WTC11 (cell line): ENCODE results near the gene NEK6.

Source experiments
- ATF2 ChIP-seq: sonication (generic); formaldehyde crosslinking; IDR thresholded peaks from 2 replicates; pipeline ENCODE4 v1.8.1; 2022; ENCODE audit warnings: low read depth, missing genetic modification reagents, borderline replicate concordance
- JUN ChIP-seq: sonication (generic); formaldehyde crosslinking; IDR thresholded peaks from 2 replicates; pipeline ENCODE4 v1.8.0; 2023; ENCODE audit warnings: mild to moderate bottlenecking, missing genetic modification reagents
- MAX ChIP-seq: sonication (generic); formaldehyde crosslinking; IDR thresholded peaks from 2 replicates; pipeline ENCODE4 v1.8.0; 2022; ENCODE audit warnings: mild to moderate bottlenecking, missing genetic modification reagents
- TP53 ChIP-seq: sonication (generic); formaldehyde crosslinking; IDR thresholded peaks from 2 replicates; pipeline ENCODE4 v1.8.1; 2023; ENCODE audit warnings: mild to moderate bottlenecking, missing genetic modification reagents
- ZMAT4 ChIP-seq: fragments of 250-450 bp; sonication (Bioruptor Pico); IDR thresholded peaks from 2 replicates; pipeline ENCODE4 v1.9.0; 2021; ENCODE audit warnings: mild to moderate bottlenecking
- ZNF232 ChIP-seq: sonication (generic); formaldehyde crosslinking; IDR thresholded peaks from 2 replicates; pipeline ENCODE4 v1.8.0; 2022; ENCODE audit warnings: mild to moderate bottlenecking, missing genetic modification reagents
- TF ChIP-seq, protein P1 (sequence below): fragments of 200-600 bp; IDR thresholded peaks from 2 replicates; pipeline ENCODE4 v1.8.0; 2022; ENCODE audit warnings: antibody characterized with exemption
- TF ChIP-seq, protein P2 (sequence below): sonication (generic); formaldehyde crosslinking; IDR thresholded peaks from 2 replicates; pipeline ENCODE4 v1.8.1; 2023; ENCODE audit warnings: mild to moderate bottlenecking, missing genetic modification reagents, moderate library complexity

DNA sequence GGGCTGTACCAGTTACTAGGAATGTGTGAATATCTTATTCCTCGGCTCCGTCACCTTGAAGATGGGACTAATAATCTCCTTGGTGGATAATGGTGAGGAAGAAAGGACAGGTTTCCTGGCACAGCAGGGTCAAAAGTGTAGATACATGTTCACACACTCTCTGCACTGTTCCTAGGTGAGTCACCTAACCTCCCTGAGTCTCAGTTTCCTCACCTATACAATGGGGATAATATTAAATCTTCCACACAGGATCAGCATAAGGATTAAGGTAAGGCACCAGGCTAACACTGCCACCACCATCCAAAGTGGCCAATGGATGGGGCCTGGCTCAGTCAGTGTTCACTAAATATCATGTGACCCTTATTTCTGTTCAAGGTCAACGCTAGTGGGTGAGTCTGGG lies 90.6 kb downstream of the NEK6 start:
- TF ChIP-seq ATF2 (CRISPR knock-in tag) (no peak), MAX (no peak), ZNF232 (CRISPR knock-in tag) (no peak), ZMAT4 (CRISPR knock-in tag) (no peak), TP53 (CRISPR knock-in tag) (no peak), JUN (CRISPR knock-in tag) (no peak)
- TF ChIP-seq, protein P1, sequence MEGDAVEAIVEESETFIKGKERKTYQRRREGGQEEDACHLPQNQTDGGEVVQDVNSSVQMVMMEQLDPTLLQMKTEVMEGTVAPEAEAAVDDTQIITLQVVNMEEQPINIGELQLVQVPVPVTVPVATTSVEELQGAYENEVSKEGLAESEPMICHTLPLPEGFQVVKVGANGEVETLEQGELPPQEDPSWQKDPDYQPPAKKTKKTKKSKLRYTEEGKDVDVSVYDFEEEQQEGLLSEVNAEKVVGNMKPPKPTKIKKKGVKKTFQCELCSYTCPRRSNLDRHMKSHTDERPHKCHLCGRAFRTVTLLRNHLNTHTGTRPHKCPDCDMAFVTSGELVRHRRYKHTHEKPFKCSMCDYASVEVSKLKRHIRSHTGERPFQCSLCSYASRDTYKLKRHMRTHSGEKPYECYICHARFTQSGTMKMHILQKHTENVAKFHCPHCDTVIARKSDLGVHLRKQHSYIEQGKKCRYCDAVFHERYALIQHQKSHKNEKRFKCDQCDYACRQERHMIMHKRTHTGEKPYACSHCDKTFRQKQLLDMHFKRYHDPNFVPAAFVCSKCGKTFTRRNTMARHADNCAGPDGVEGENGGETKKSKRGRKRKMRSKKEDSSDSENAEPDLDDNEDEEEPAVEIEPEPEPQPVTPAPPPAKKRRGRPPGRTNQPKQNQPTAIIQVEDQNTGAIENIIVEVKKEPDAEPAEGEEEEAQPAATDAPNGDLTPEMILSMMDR = no peak
- TF ChIP-seq, protein P2, sequence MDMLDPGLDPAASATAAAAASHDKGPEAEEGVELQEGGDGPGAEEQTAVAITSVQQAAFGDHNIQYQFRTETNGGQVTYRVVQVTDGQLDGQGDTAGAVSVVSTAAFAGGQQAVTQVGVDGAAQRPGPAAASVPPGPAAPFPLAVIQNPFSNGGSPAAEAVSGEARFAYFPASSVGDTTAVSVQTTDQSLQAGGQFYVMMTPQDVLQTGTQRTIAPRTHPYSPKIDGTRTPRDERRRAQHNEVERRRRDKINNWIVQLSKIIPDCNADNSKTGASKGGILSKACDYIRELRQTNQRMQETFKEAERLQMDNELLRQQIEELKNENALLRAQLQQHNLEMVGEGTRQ (CRISPR knock-in tag) = no peak
